NCI-H748 treated with DMSO at 0.1 percent for 48 hours (cell line): ENCODE data around the gene ARFGEF2.
"Not testable (repeated sequence)": the region's sequence is repeated elsewhere in the genome, so short reads cannot be mapped to it uniquely, and the experiment has no call there.

Experiments used
- DNase-seq: peaks from one replicate; lab custom pipeline; 2025; lab: John Stamatoyannopoulos, UW

The ARFGEF2 gene

GRCh38 chr20:48921168-48921882, at the start of gene ARFGEF2:
Gene ARFGEF2, plus strand, starts transcription at chr20:48921711. Its CDS starts 179 bp downstream, at chr20:48921890.
- DNase-seq, result peak; percentile 61

- DNase-seq, result no peak
These were observed 46.1 kb upstream of the ARFGEF2 start for GRCh38 chr20:48875233-48875913.

- no peak for DNase-seq
These were observed 45.6 kb upstream of the ARFGEF2 start for GRCh38 chr20:48875914-48876240.

GRCh38 chr20:48877304-48877703, 44.2 kb upstream of the ARFGEF2 start:
- DNase-seq, result no peak

- DNase-seq, result no peak
These were observed 42.8 kb upstream of the ARFGEF2 start for GRCh38 chr20:48878534-48879248.

GRCh38 chr20:48879612-48880245, 41.8 kb upstream of the ARFGEF2 start:
- no peak for DNase-seq

GRCh38 chr20:48880331-48880730, 41.2 kb upstream of the ARFGEF2 start:
- DNase-seq, result no peak

- DNase-seq, result no peak
These were observed 40.4 kb upstream of the ARFGEF2 start for GRCh38 chr20:48880981-48881657.

GRCh38 chr20:48885237-48885636, 36.3 kb upstream of the ARFGEF2 start:
- no peak for DNase-seq

- DNase-seq, result no peak
These were observed 35.3 kb upstream of the ARFGEF2 start for GRCh38 chr20:48886194-48886593.

GRCh38 chr20:48886811-48887210, 34.7 kb upstream of the ARFGEF2 start:
- no peak for DNase-seq

GRCh38 chr20:48888517-48888916, 33.0 kb upstream of the ARFGEF2 start:
- DNase-seq, result not testable (repeated sequence)

- DNase-seq, result no peak
These were observed 32.2 kb upstream of the ARFGEF2 start for GRCh38 chr20:48889140-48889790.

- DNase-seq, result no peak
These were observed 30.1 kb upstream of the ARFGEF2 start for GRCh38 chr20:48891235-48892048.

- no peak for DNase-seq
These were observed 29.5 kb upstream of the ARFGEF2 start for GRCh38 chr20:48892049-48892470.

GRCh38 chr20:48892891-48893290, 28.6 kb upstream of the ARFGEF2 start:
- no peak for DNase-seq

GRCh38 chr20:48893374-48893773, 28.1 kb upstream of the ARFGEF2 start:
- DNase-seq, result no peak

- DNase-seq, result no peak
These were observed 24.1 kb upstream of the ARFGEF2 start for GRCh38 chr20:48897305-48898010.

- no peak for DNase-seq
These were observed 23.3 kb upstream of the ARFGEF2 start for GRCh38 chr20:48898210-48898609.
